Measurements from ENCODE around the gene ACAN. TPM values are rescaled to one million over a fixed set of nuclear protein-coding genes. Genes with fewer than 3 reads are reported as not detected.

The ACAN gene
- polyA plus RNA-seq, 1 experiment: 3.6 TPM

DNA sequence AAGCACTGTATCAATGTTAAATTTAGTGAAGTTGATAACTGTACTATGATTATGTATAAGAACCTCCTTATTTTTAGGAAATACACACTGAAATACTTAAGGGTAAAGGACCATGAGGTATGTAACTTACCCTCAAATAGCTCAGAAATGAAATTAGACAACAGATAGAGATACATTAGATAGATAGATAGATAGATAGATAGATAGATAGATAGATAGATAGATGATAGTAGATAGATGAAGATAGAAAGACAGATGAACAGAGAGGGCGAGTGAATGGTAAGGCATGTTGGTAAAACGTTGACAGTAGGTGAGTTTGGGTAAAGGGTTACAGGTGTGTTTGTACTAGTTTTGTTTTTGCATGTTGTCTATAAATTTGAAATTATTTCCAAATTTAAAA, 38.0 kb upstream of the ACAN start:
- no peak overlapping the region for H3K4me3 ChIP-seq (ENCODE audit: low read depth, low read length)
- CTCF ChIA-PET: no interaction called here
- H3K27me3 ChIP-seq (ENCODE audit: control insufficient read depth, insufficient read depth, low read length): peaks cover 16% of the 10 kb centered on the region
- POLR2A ChIA-PET: no interaction called here
- no peaks in the 10 kb centered on the region for H3K36me3 ChIP-seq (ENCODE audit: control insufficient read depth, insufficient read depth, low read length)
- DNase-seq (ENCODE audit: low read depth): no peak
- TF ChIP-seq, protein P1, sequence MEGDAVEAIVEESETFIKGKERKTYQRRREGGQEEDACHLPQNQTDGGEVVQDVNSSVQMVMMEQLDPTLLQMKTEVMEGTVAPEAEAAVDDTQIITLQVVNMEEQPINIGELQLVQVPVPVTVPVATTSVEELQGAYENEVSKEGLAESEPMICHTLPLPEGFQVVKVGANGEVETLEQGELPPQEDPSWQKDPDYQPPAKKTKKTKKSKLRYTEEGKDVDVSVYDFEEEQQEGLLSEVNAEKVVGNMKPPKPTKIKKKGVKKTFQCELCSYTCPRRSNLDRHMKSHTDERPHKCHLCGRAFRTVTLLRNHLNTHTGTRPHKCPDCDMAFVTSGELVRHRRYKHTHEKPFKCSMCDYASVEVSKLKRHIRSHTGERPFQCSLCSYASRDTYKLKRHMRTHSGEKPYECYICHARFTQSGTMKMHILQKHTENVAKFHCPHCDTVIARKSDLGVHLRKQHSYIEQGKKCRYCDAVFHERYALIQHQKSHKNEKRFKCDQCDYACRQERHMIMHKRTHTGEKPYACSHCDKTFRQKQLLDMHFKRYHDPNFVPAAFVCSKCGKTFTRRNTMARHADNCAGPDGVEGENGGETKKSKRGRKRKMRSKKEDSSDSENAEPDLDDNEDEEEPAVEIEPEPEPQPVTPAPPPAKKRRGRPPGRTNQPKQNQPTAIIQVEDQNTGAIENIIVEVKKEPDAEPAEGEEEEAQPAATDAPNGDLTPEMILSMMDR (IDR thresholded peaks at IDR 0.05; ENCODE audit: insufficient read depth, low read depth, low read length): no peak

DNA sequence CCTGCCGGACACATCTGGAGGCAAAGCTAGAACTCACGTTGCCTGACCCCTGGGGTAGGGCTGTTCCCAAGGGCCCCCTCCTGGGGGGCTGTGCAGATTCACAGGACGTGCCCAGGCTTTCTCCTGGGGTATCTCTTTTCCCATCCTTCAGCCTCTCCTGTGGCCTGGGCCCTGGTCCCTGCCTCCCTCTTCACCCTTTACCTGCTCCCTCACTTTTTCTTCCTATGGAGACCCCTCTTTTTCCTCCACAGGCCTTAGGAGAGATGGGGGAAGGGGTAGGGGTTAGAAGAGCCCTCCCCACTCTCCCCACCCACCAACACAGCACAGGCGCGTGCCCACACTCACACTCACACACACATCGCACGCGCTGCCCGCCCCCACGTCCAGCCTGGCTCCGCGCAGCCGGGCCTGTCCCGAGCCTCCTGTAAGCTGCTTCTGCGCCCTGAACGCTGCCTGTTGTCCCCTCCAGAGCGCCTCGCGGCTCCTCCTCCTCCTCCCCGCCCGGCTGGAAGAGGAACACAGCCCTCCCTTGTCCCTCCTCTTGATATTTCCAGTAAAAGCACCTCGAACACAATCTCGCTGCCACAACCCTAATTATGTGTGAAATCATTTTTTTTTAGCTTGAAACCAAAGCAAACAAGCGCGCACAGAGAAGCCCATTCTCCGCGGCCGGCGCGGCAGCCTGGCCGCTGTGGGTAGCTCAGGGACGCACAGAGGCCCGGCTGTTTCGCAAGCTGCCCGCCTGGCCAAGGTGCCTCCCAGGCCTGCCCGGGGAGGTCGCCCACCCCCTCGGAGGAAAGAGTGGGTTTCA, 33.9 kb upstream of the ACAN start:
- DNase-seq (ENCODE audit: low read depth): no peak
- no peaks in the 10 kb centered on the region for H3K36me3 ChIP-seq (ENCODE audit: control insufficient read depth, insufficient read depth, low read length)
- ChIA-PET CTCF (no interaction called here), POLR2A (no interaction called here)
- TF ChIP-seq, protein P1 (IDR thresholded peaks at IDR 0.05; ENCODE audit: insufficient read depth, low read depth, low read length): no peak
- H3K4me3 ChIP-seq (ENCODE audit: low read depth, low read length): no peak overlapping the region
- peaks cover 16% of the 10 kb centered on the region for H3K27me3 ChIP-seq (ENCODE audit: control insufficient read depth, insufficient read depth, low read length)

DNA sequence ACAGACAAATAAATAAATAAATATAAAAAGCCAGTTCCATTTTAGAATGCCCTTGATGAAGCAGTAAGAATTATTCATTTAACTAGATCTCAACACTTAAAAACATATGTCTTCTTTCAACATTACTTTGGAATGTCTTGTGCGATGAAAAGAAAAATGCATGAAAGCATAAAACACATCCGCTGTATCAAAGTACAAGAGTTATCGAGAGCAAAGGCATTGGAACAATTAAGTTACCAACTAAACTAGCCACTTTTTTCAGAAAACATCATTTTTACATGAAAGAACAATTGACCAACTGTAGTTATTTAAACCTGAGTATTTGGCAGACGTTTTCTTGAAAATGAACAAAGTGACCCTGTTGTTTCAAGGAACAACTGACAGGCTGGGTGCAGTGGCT, 27.5 kb upstream of the ACAN start:
- TF ChIP-seq, protein P1 (IDR thresholded peaks at IDR 0.05; ENCODE audit: insufficient read depth, low read depth, low read length): no peak
- ChIA-PET CTCF (no interaction called here), POLR2A (no interaction called here)

DNA sequence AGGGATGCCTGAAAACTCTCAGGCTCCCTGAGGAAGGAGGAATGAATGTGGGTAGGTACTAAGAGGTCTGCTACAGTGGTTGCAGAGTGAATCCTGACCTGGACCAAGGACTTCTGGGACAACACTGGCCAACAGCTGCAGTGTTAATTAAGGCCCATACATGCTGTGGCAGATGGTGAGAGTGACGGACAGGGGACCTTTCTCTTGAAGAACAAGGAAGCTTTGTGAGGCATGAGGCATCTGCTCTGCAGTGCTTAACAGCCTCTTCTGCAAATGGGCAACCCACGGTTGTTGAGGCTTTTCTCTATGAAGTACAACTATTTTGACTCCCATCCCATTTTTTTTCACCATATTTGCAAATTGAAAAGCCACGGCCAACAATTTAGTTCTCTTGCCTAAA, 26.6 kb upstream of the ACAN start:
- CTCF ChIA-PET: no interaction called here

More for the DNA sequence above, 27.5 kb upstream of the ACAN start:
- H3K4me3 ChIP-seq (ENCODE audit: low read depth, low read length): no peak overlapping the region
- no peak for DNase-seq (ENCODE audit: low read depth)
- H3K27me3 ChIP-seq (ENCODE audit: control insufficient read depth, insufficient read depth, low read length): peaks cover 2% of the 10 kb centered on the region; the same call in 1 of the 2 replicates
- no peaks in the 10 kb centered on the region for H3K36me3 ChIP-seq (ENCODE audit: control insufficient read depth, insufficient read depth, low read length)

DNA sequence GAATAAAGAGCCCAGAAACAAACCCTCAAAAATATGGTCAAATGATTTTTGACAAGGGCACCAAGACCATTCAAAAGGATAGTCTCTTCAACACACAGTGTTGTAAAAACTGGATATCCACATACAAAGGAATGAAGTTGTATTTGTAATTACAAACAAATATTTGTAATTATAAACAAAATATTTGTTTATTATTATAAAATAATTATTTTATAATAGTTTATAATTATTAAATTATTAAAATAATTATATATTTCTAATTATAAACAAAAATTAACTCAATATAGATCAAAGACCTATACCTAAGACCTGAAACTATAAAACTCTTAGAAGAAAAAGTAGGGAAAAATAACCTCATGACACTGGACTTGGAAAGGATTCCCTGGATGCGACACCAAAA, 23.3 kb upstream of the ACAN start:
- DNase-seq (ENCODE audit: low read depth): no peak
- no peak overlapping the region for H3K4me3 ChIP-seq (ENCODE audit: low read depth, low read length)
- TF ChIP-seq, protein P1 (IDR thresholded peaks at IDR 0.05; ENCODE audit: insufficient read depth, low read depth, low read length): no peak
- ChIA-PET POLR2A (no interaction called here), CTCF (no interaction called here)
- no peaks in the 10 kb centered on the region for H3K36me3 ChIP-seq (ENCODE audit: control insufficient read depth, insufficient read depth, low read length)
- H3K27me3 ChIP-seq (ENCODE audit: control insufficient read depth, insufficient read depth, low read length): no peaks in the 10 kb centered on the region; the same call in none of the 2 replicates

More for the DNA sequence above, 26.6 kb upstream of the ACAN start:
- TF ChIP-seq, protein P1 (IDR thresholded peaks at IDR 0.05; ENCODE audit: insufficient read depth, low read depth, low read length): no peak
- Histone ChIP-seq H3K36me3 (ENCODE audit: control insufficient read depth, insufficient read depth, low read length) (no peaks in the 10 kb centered on the region), H3K4me3 (ENCODE audit: low read depth, low read length) (no peak overlapping the region), H3K27me3 (ENCODE audit: control insufficient read depth, insufficient read depth, low read length) (no peaks in the 10 kb centered on the region)
- DNase-seq (ENCODE audit: low read depth): no peak
- POLR2A ChIA-PET: no interaction called here
